ENCODE measurements around the gene OSBPL7.

DNA sequence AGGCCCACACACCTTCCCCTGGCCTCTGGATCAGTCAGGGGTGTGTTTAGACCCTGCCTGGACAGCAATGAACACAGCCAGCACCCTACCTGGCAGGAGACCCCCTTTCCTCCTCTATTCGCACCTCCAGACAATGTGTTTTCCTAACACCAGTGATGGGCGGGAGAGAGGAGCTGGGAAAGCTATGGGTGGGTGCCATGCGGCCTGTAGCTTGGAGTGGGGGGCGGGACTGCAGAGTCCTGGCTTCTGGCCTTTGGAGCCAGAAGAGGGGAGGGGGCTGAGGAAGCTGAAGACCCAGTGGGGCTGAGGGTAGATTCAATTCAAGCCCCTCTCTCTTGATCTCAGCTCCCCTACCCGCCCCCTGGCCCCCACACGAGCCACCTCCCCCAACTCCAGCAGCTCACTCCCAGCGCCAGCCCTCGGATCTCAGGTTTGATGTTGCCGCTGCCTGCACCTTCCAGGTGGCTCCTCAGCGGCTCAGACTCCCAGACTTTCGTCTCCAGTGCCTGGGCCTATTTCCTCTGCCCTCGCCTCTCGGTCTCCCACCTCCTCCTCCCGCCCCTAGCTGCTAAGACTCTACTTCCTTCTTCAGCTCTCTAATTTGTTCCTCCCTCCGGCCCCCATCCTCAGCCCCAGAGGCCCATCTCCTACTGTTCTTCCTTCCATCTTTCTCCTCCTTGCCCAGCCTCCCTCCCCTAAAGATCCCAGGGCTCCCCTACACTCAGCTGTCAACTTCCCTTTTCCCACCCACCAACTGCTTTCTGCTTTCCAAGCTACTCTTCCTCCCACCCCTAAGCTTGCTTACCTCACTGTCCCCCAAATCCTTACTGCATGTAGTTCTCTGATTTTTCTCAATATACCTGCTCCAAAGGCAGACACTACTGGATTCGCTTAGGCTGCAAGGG, 36.2 kb upstream of the OSBPL7 start:
- TF ChIP-seq, protein P1, sequence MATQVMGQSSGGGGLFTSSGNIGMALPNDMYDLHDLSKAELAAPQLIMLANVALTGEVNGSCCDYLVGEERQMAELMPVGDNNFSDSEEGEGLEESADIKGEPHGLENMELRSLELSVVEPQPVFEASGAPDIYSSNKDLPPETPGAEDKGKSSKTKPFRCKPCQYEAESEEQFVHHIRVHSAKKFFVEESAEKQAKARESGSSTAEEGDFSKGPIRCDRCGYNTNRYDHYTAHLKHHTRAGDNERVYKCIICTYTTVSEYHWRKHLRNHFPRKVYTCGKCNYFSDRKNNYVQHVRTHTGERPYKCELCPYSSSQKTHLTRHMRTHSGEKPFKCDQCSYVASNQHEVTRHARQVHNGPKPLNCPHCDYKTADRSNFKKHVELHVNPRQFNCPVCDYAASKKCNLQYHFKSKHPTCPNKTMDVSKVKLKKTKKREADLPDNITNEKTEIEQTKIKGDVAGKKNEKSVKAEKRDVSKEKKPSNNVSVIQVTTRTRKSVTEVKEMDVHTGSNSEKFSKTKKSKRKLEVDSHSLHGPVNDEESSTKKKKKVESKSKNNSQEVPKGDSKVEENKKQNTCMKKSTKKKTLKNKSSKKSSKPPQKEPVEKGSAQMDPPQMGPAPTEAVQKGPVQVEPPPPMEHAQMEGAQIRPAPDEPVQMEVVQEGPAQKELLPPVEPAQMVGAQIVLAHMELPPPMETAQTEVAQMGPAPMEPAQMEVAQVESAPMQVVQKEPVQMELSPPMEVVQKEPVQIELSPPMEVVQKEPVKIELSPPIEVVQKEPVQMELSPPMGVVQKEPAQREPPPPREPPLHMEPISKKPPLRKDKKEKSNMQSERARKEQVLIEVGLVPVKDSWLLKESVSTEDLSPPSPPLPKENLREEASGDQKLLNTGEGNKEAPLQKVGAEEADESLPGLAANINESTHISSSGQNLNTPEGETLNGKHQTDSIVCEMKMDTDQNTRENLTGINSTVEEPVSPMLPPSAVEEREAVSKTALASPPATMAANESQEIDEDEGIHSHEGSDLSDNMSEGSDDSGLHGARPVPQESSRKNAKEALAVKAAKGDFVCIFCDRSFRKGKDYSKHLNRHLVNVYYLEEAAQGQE (IDR thresholded peaks at IDR 0.05; ENCODE audit: low read depth) = no peak
- TF ChIP-seq CREB1 (IDR thresholded peaks at IDR 0.05; ENCODE audit: low read depth) = no peak
- no peak for TF ChIP-seq EP300 (IDR thresholded peaks at IDR 0.05; ENCODE audit: borderline replicate concordance)
- TF ChIP-seq, protein P2, sequence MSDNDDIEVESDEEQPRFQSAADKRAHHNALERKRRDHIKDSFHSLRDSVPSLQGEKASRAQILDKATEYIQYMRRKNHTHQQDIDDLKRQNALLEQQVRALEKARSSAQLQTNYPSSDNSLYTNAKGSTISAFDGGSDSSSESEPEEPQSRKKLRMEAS (IDR thresholded peaks at IDR 0.05) = no peak
- TF ChIP-seq YY1 (IDR thresholded peaks at IDR 0.05; ENCODE audit: low read depth) = no peak
- TF ChIP-seq TAF1 (IDR thresholded peaks at IDR 0.05; ENCODE audit: low read depth) = no peak
- TF ChIP-seq CEBPB (IDR thresholded peaks at IDR 0.05) = no peak

Measured in Ishikawa (cell line).